Measurements from ENCODE around the gene TRMT1L. TPM values are rescaled to one million over a fixed set of nuclear protein-coding genes. Genes with fewer than 3 reads are reported as not detected.

The TRMT1L gene
- polyA plus RNA-seq, 3 donors, result 5.0 to 11.5 (median 7.4) TPM

- peak overlapping the region; percentile 80 to 90 (median 87) for H3K4me3 ChIP-seq (replicated peaks in 1 of 3; ENCODE audit: low read depth in 2 of 3, low read length in 3 of 3)
- peak in 1 of 3 donors; percentile 3 for DNase-seq
- no peaks in the 10 kb centered on the region for H3K27me3 ChIP-seq (ENCODE audit: control insufficient read depth in 2 of 2, insufficient read depth in 2 of 2, low read length in 2 of 2)
- H3K9ac ChIP-seq (ENCODE audit: insufficient read depth, low read length, poor library complexity, severe bottlenecking), result peak overlapping the region; percentile 98
- Mint-ChIP-seq H3K4me1 (peaks cover 35% of the 10 kb centered on the region), H3K27me3 (ENCODE audit: low read depth in 3 of 3) (peaks cover 0 to 4% (median 3%) of the 10 kb centered on the region in 3 donors), H3K4me3 (peak overlapping the region; percentile 95 to 99), H3K9me3 (peaks cover 0 to 2% (median 0%) of the 10 kb centered on the region in 7 donors), H3K27ac (peak overlapping the region; percentile 97 to 99 (median 99)), H3K36me3 (peaks cover 5 to 9% of the 10 kb centered on the region in 2 donors)
- H3K79me2 ChIP-seq (ENCODE audit: insufficient read depth, low read length), result peaks cover 34% of the 10 kb centered on the region
- H3K4me1 ChIP-seq (ENCODE audit: control insufficient read depth in 1 of 2, insufficient read depth in 2 of 2, low read length in 2 of 2), result peaks cover 22 to 38% of the 10 kb centered on the region in 2 donors
- TF ChIP-seq, protein P1, sequence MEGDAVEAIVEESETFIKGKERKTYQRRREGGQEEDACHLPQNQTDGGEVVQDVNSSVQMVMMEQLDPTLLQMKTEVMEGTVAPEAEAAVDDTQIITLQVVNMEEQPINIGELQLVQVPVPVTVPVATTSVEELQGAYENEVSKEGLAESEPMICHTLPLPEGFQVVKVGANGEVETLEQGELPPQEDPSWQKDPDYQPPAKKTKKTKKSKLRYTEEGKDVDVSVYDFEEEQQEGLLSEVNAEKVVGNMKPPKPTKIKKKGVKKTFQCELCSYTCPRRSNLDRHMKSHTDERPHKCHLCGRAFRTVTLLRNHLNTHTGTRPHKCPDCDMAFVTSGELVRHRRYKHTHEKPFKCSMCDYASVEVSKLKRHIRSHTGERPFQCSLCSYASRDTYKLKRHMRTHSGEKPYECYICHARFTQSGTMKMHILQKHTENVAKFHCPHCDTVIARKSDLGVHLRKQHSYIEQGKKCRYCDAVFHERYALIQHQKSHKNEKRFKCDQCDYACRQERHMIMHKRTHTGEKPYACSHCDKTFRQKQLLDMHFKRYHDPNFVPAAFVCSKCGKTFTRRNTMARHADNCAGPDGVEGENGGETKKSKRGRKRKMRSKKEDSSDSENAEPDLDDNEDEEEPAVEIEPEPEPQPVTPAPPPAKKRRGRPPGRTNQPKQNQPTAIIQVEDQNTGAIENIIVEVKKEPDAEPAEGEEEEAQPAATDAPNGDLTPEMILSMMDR (IDR thresholded peaks at IDR 0.05), result no peak
- peaks cover 0 to 6% of the 10 kb centered on the region in 2 donors for H3K36me3 ChIP-seq (replicated peaks in 1 of 2; ENCODE audit: control insufficient read depth in 1 of 2, insufficient read depth in 2 of 2, low read length in 2 of 2)
- H2AFZ ChIP-seq (ENCODE audit: insufficient read depth, low read depth, low read length, poor library complexity, severe bottlenecking), result peak overlapping the region; percentile 89
- no peaks in the 10 kb centered on the region for H3K9me3 ChIP-seq (replicated peaks in 1 of 2; ENCODE audit: control insufficient read depth in 1 of 2, insufficient read depth in 1 of 2, low read length in 2 of 2)
- 0% methylated on average over 9 of the region's 20 CpGs for WGBS (ENCODE audit: insufficient coverage)
- no peaks in the 10 kb centered on the region for H4K20me1 ChIP-seq (ENCODE audit: insufficient read depth, low read length)
- intact Hi-C loops (cut with micrococcal nuclease), result loop anchor here (2.0 to 10.0 kb wide), 8 partner anchors 116 to 1217 kb away; partner anchors contain the start of genes EDEM3 (in 2 of the 2), IVNS1ABP (in 2 of the 2), ODR4 (in 1 of the 2) and TPR (in 1 of the 2)
- peak overlapping the region in 1 of 2 donors; percentile 98 for H3K27ac ChIP-seq (ENCODE audit: low read depth in 1 of 2, low read length in 2 of 2)
- peak overlapping the region; percentile 82 for H3K4me2 ChIP-seq (replicated peaks; ENCODE audit: extremely low read depth, low read length, poor library complexity, severe bottlenecking)
Observed at GRCh38 chr1:185157599-185158412, 1.1 kb upstream of the TRMT1L start.

DNA sequence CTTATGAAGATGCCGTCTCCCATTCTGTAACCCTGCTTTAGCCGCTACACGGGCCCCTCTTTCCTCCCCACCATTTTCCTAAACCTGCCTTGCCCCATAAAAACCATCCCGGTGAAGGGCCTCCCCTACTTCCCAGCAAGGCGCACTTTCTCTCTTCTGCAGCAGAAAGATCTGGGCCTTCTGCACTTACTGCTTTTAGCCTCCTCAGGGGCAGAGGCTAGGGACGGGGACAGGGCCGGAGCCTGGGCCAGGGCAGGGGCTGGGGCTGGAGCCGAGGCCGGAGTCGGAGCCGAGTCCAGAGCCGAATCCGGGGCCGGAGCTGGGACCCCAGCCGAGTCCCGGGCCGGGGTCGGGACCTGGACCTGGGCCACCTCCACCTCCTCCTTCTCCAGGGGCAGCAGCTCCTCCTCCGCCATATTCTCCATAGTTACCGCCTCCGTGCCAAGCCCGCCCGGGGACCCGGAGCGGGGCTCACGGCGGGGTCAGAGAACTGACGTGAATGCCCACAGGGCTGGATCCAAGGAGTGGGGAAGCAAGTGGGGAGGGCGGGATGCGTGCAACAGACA, 382 bp downstream of the TRMT1L start:
- Histone ChIP-seq H3K9ac (ENCODE audit: insufficient read depth, low read length, poor library complexity, severe bottlenecking) (peak overlapping the region; percentile 98), H3K4me2 (replicated peaks; ENCODE audit: extremely low read depth, low read length, poor library complexity, severe bottlenecking) (peak overlapping the region; percentile 82), H3K79me2 (ENCODE audit: insufficient read depth, low read length) (peaks cover 39% of the 10 kb centered on the region), H3K36me3 (replicated peaks in 1 of 2; ENCODE audit: control insufficient read depth in 1 of 2, insufficient read depth in 2 of 2, low read length in 2 of 2) (peaks cover 2 to 5% of the 10 kb centered on the region in 2 donors), H3K27me3 (ENCODE audit: control insufficient read depth in 2 of 2, insufficient read depth in 2 of 2, low read length in 2 of 2) (no peaks in the 10 kb centered on the region), H3K9me3 (replicated peaks in 1 of 2; ENCODE audit: control insufficient read depth in 1 of 2, insufficient read depth in 1 of 2, low read length in 2 of 2) (no peaks in the 10 kb centered on the region), H3K27ac (ENCODE audit: low read depth in 1 of 2, low read length in 2 of 2) (peak overlapping the region; percentile 96 to 98), H2AFZ (ENCODE audit: insufficient read depth, low read depth, low read length, poor library complexity, severe bottlenecking) (peak overlapping the region; percentile 77), H3K4me1 (ENCODE audit: control insufficient read depth in 1 of 2, insufficient read depth in 2 of 2, low read length in 2 of 2) (peaks cover 22 to 46% of the 10 kb centered on the region in 2 donors), H3K4me3 (replicated peaks in 1 of 3; ENCODE audit: low read depth in 2 of 3, low read length in 3 of 3) (peak overlapping the region; percentile 80 to 90 (median 87)), H4K20me1 (ENCODE audit: insufficient read depth, low read length) (no peaks in the 10 kb centered on the region)
- Mint-ChIP-seq H3K27ac (peak overlapping the region; percentile 97 to 99 (median 99)), H3K9me3 (peaks cover 0 to 2% (median 0%) of the 10 kb centered on the region in 7 donors), H3K27me3 (ENCODE audit: low read depth in 3 of 3) (peaks cover 0 to 3% (median 2%) of the 10 kb centered on the region in 3 donors), H3K36me3 (peaks cover 5 to 8% of the 10 kb centered on the region in 2 donors), H3K4me1 (peaks cover 42% of the 10 kb centered on the region), H3K4me3 (peak overlapping the region; percentile 95 to 99)
- WGBS (ENCODE audit: insufficient coverage), result 0% methylated on average over 19 of the region's 30 CpGs
- intact Hi-C loops (cut with micrococcal nuclease), result loop anchor here (2.0 to 10.0 kb wide), 8 partner anchors 114 to 1218 kb away; partner anchors contain the start of genes EDEM3 (in 2 of the 2), IVNS1ABP (in 2 of the 2), ODR4 (in 1 of the 2) and TPR (in 1 of the 2)
- peak in 2 of 3 donors; percentile 11 to 33 for DNase-seq
- TF ChIP-seq, protein P1 (IDR thresholded peaks at IDR 0.05), result no peak

All from CD14-positive monocyte (primary cell).